Suprapubic skin (tissue), 4 donors: Measurements from ENCODE around the gene RTL5. TPM values are rescaled to one million over a fixed set of nuclear protein-coding genes. Genes with fewer than 3 reads are reported as not detected.

Experiments
- DNase-seq, 2 donors: peaks; one replicate each; pipeline ENCODE4 v3.0.0-alpha.2; 2019; ENCODE audit warnings: low spot score in 2 of 2
- H3K27ac ChIP-seq: fragments of 200-600 bp; sonication (generic); one replicate; pipeline ENCODE4 v1.5.1; 2019
- H3K27me3 ChIP-seq: fragments of 200-600 bp; sonication (generic); one replicate; pipeline ENCODE4 v1.5.1; 2019
- H3K36me3 ChIP-seq: fragments of 200-600 bp; sonication (generic); one replicate; pipeline ENCODE4 v1.5.1; 2019
- H3K4me1 ChIP-seq: fragments of 200-600 bp; sonication (generic); one replicate; pipeline ENCODE4 v1.5.1; 2019
- H3K4me3 ChIP-seq: fragments of 200-600 bp; sonication (generic); one replicate; pipeline ENCODE4 v1.5.1; 2019; ENCODE audit warnings: mild to moderate bottlenecking
- H3K9me3 ChIP-seq: fragments of 200-600 bp; sonication (generic); one replicate; pipeline ENCODE4 v1.5.1; 2019
- EP300 ChIP-seq: sonication (generic); formaldehyde crosslinking; IDR thresholded peaks from one replicate; pipeline ENCODE4 v1.6.1; 2017; ENCODE audit warnings: antibody characterized with exemption
- POLR2A ChIP-seq, 2 donors: fragments of 450-650 bp; IDR thresholded peaks; one replicate each; pipeline ENCODE4 v1.6.1; 2017; ENCODE audit warnings: antibody characterized with exemption in 2 of 2, mild to moderate bottlenecking in 2 of 2, moderate library complexity in 2 of 2
- POLR2AphosphoS5 ChIP-seq, 3 donors: sonication (generic); formaldehyde crosslinking; IDR thresholded peaks; one replicate each; pipeline ENCODE4 v1.6.1; 2017; ENCODE audit warnings: antibody characterized with exemption in 3 of 3
- WGBS: methylation state at CpG from one replicate; pipeline ENCODE4 v1.1.5; 2018; 5-methylcytosine and 5-hydroxymethylcytosine counted together
- total RNA-seq, 4 donors: library from RNA; depleted of rRNA; stranded (reverse); fragments of >200 nt; gene quantifications; one replicate each; pipeline ENCODE4 v1.1.0, GENCODE V29; 2016
- TF ChIP-seq, protein P1 (sequence below), 2 donors: fragments of 200-600 bp in 1 of 2; fragments of 450-650 bp in 1 of 2; sonication (generic) in 1 of 2; IDR thresholded peaks; one replicate each; pipeline ENCODE4 v1.5.1; 2016 to 2019; ENCODE audit warnings: antibody characterized with exemption in 2 of 2, mild to moderate bottlenecking in 1 of 2, moderate library complexity in 1 of 2

RTL5 gene
- total RNA-seq, 4 donors from 2014 or later: 1.2 to 2.4 (median 1.3) TPM

DNA sequence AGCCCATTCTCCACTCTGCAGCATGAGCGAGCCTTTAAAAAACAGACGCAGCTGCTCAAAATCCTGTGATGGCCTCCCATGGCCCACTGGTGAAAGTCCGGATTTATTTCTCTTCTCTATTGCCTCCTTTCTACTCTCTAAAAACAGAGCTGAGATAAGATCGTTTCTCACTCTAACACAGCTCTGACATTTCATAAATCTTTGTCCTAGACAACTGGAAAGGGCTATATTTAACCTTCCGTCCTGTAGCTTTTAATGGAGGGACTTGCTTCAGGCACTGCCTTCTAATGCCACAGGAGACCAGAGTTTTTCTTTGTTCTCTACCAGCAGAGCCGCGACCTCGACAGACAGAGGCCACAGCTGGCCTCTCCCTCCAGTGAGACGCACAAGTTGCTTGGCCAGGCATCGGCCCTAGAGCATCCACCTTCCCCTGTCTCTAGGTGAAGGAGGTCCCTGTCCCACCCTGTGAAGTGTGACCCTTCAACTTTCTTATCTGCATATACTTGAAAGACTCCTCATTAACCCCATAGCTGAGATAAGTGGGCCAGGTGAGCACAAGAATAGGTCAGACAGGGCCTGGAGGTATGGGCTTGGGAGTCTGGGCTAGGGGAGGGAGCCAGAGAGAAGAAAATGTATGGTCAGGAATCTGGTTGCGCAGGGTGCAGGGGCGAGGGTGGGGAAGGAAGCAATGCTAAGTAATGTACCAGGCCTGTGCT is 50.0 kb downstream of the RTL5 start:
- TF ChIP-seq, protein P1, sequence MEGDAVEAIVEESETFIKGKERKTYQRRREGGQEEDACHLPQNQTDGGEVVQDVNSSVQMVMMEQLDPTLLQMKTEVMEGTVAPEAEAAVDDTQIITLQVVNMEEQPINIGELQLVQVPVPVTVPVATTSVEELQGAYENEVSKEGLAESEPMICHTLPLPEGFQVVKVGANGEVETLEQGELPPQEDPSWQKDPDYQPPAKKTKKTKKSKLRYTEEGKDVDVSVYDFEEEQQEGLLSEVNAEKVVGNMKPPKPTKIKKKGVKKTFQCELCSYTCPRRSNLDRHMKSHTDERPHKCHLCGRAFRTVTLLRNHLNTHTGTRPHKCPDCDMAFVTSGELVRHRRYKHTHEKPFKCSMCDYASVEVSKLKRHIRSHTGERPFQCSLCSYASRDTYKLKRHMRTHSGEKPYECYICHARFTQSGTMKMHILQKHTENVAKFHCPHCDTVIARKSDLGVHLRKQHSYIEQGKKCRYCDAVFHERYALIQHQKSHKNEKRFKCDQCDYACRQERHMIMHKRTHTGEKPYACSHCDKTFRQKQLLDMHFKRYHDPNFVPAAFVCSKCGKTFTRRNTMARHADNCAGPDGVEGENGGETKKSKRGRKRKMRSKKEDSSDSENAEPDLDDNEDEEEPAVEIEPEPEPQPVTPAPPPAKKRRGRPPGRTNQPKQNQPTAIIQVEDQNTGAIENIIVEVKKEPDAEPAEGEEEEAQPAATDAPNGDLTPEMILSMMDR (IDR thresholded peaks at IDR 0.05): no peak
- TF ChIP-seq POLR2AphosphoS5 (IDR thresholded peaks at IDR 0.05) (no peak), EP300 (no peak), POLR2A (IDR thresholded peaks at IDR 0.05) (no peak)
- Histone ChIP-seq H3K9me3 (no peaks in the 10 kb centered on the region), H3K4me3 (peak overlapping the region; percentile 12), H3K36me3 (no peaks in the 10 kb centered on the region), H3K4me1 (no peaks in the 10 kb centered on the region), H3K27ac (no peak overlapping the region), H3K27me3 (no peaks in the 10 kb centered on the region)
- 74% methylated on average over 11 of the region's 12 CpGs for WGBS
- no peak for DNase-seq

DNA sequence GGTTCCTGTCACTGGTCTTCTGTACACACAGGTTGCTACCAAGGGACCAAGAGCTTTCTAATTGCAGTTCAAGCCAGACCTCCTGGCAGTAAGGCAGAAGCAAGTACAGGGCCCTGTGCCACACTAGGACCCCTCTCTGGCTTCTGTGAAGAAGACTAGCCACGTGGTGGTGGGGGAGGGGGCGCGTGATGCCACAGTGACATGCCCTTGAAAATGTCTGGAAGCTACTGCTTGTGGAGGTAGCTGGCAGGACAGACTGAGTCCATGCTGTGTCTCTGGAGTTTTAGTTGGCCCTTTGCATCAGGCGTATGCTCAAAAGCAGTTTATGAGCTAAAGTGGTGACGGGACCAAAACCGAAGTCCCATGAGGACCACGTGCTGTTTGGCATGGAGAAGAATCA is 50.9 kb downstream of the RTL5 start:
- Histone ChIP-seq H3K4me1 (no peaks in the 10 kb centered on the region), H3K27ac (no peak overlapping the region), H3K4me3 (peak overlapping the region; percentile 12), H3K36me3 (no peaks in the 10 kb centered on the region), H3K9me3 (no peaks in the 10 kb centered on the region), H3K27me3 (no peaks in the 10 kb centered on the region)
- no peak for DNase-seq
- 83% methylated on average over 7 of the region's 7 CpGs for WGBS
- TF ChIP-seq POLR2A (IDR thresholded peaks at IDR 0.05): no peak
- TF ChIP-seq POLR2AphosphoS5 (IDR thresholded peaks at IDR 0.05): no peak
- TF ChIP-seq, protein P1 (IDR thresholded peaks at IDR 0.05): no peak
- no peak for TF ChIP-seq EP300

DNA sequence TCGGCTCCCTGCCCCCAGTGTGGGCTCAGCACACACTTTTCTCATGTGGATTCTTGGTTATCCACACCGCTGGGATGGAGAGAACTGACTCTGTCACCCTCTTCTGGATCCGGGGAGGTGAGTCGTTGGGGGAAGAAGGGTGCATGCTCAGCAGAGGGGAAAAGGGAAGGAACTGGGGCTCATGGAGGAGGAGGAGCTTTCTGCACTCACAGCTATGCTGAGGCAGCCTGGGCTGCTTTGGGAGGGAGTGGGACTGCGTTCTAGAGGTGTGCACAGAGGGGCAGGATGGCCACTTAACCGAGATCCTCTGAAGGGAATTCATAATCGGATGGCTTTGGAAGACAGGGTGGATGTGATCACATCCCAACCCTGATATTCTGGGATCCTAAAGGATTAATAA is 51.6 kb downstream of the RTL5 start:
- TF ChIP-seq POLR2A (IDR thresholded peaks at IDR 0.05) (no peak), EP300 (no peak), POLR2AphosphoS5 (IDR thresholded peaks at IDR 0.05) (no peak)
- TF ChIP-seq, protein P1 (IDR thresholded peaks at IDR 0.05): no peak
- Histone ChIP-seq H3K9me3 (no peaks in the 10 kb centered on the region), H3K36me3 (no peaks in the 10 kb centered on the region), H3K27me3 (no peaks in the 10 kb centered on the region), H3K4me3 (peak overlapping the region; percentile 5), H3K27ac (no peak overlapping the region), H3K4me1 (no peaks in the 10 kb centered on the region)
- WGBS: 78% methylated on average over 7 of the region's 7 CpGs
- DNase-seq: no peak

DNA sequence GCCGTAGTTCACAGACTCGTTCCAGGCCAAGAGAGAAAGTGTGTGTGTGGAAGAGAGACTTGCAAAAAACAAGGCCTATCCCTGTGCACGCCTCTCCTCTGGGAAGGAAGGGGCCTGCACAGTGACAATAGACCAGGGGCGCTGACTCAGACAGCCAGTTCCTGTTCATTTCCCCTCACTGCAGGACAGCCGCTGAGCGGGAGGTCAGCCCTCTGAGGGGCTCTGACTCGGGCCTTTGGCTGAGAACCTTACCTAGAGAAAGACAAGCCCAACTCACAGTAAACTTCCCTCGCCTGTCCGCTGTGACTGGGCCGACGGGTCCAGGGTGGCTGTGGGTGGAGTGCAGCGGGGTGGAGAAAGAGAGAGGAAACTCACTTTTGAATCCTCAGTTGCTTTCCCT is 52.1 kb downstream of the RTL5 start:
- Histone ChIP-seq H3K4me3 (peak overlapping the region; percentile 5), H3K9me3 (no peaks in the 10 kb centered on the region), H3K27ac (no peak overlapping the region), H3K27me3 (no peaks in the 10 kb centered on the region), H3K4me1 (no peaks in the 10 kb centered on the region), H3K36me3 (no peaks in the 10 kb centered on the region)
- WGBS: 68% methylated on average over 10 of the region's 12 CpGs
- TF ChIP-seq POLR2A (IDR thresholded peaks at IDR 0.05) (no peak), POLR2AphosphoS5 (IDR thresholded peaks at IDR 0.05) (no peak), EP300 (no peak)
- TF ChIP-seq, protein P1 (IDR thresholded peaks at IDR 0.05): no peak
- no peak for DNase-seq

DNA sequence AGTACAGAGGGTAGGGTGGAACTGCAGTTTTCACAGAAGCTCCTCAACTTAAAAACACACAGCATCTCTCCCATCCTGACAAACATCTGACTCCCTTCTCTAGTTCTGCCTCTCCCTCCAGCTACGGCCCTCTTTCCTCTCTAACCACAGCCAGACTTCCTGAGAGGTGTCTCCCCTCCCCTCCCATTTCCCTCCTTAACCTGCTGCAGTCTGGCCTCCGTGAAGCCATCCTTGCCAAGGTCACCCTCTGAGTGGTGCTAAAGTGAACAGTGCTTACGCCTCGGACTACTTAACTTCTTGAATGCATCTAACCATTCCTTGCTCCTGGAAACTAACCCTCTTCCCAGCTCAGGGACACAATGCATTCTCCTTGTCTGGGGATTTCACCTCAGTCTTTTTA is 53.3 kb downstream of the RTL5 start:
- Histone ChIP-seq H3K27ac (no peak overlapping the region), H3K4me1 (no peaks in the 10 kb centered on the region), H3K4me3 (no peak overlapping the region), H3K36me3 (no peaks in the 10 kb centered on the region), H3K27me3 (no peaks in the 10 kb centered on the region), H3K9me3 (no peaks in the 10 kb centered on the region)
- 78% methylated on average over 4 of the region's 4 CpGs for WGBS
- no peak for DNase-seq
- TF ChIP-seq EP300 (no peak), POLR2AphosphoS5 (IDR thresholded peaks at IDR 0.05) (no peak), POLR2A (IDR thresholded peaks at IDR 0.05) (no peak)
- TF ChIP-seq, protein P1 (IDR thresholded peaks at IDR 0.05): no peak

Other genes starting within 250 kb of the RTL5 start
- 1 to 10 TPM; 2.0 to 4.7 (median 3.0) TPM for gene NHSL2, start 221.1 kb downstream of the RTL5 start, total RNA-seq
- 10 to 100 TPM in 2 of 4 donors, 1 to 10 TPM in 2; 4.3 to 16.5 (median 11.8) TPM for gene PIN4, start 49.8 kb upstream of the RTL5 start, total RNA-seq
- gene ERCC6L, start 107.1 kb upstream of the RTL5 start, total RNA-seq: under 1 TPM; 0.30 to 0.68 (median 0.41) TPM
- gene RPS4X, start 145.3 kb upstream of the RTL5 start, total RNA-seq: 1,000 to 10,000 TPM in 3 of 4 donors, 100 to 1,000 TPM in 1; 982 to 1,719 (median 1,242) TPM
- gene CITED1, start 174.0 kb upstream of the RTL5 start, total RNA-seq: 1 to 10 TPM in 1 of 4 donors, under 1 TPM in 1, not detected in 2; 0.76 to 3.0 TPM